H1 (cell line): ENCODE results near the gene RUBCN. TPM values are rescaled to one million over a fixed set of nuclear protein-coding genes. Genes with fewer than 3 reads are reported as not detected.
"Not testable (repeated sequence)": the region's sequence is repeated elsewhere in the genome, so short reads cannot be mapped to it uniquely, and the experiment has no call there.

Experiments
- CTCF ChIA-PET: fragments of 300-600 bp; sonication (Branson Sonifier 250); formaldehyde crosslinking; loops from one replicate; lab custom pipeline; 2021; ENCODE audit not compliant: partially characterized antibody; lab: Charles Lee
- POLR2A ChIA-PET: fragments of 300-600 bp; sonication (Branson Sonifier 250); formaldehyde crosslinking; loops from one replicate; lab custom pipeline; 2021; ENCODE audit warnings: inconsistent platforms; ENCODE audit not compliant: partially characterized antibody; lab: Charles Lee
- DNase-seq, 2 experiments: peaks; one replicate each; pipeline versions ENCODE4 v3.0.0 to v3.0.0-alpha.2; 2010 to 2022; ENCODE audit warnings: low spot score in 2 of 2, low read depth in 1 of 2, mixed read lengths in 1 of 2
- FAIRE-seq: peaks from 2 replicates; lab custom pipeline; 2011; peaks lifted over from hg19 to GRCh38; lab: Jason Lieb, UNC
- H2AFZ ChIP-seq: 2 replicates; pipeline ENCODE4 v1.8.1; 2012; ENCODE audit warnings: low read length, inconsistent platforms
- H2AK5ac ChIP-seq: 2 replicates; pipeline ENCODE4 v1.6.1; 2013; ENCODE audit warnings: low read depth, low read length
- H2BK120ac ChIP-seq: replicated peaks from 2 replicates; pipeline ENCODE3; 2013; ENCODE audit warnings: low read depth, low read length, inconsistent platforms
- H2BK12ac ChIP-seq: 2 replicates; pipeline ENCODE4 v1.6.1; 2013; ENCODE audit warnings: low read depth, low read length
- H2BK15ac ChIP-seq: 2 replicates; pipeline ENCODE4 v1.6.1; 2013; ENCODE audit warnings: low read length
- H2BK20ac ChIP-seq: 2 replicates; pipeline ENCODE4 v1.6.1; 2013; ENCODE audit warnings: low read length
- H2BK5ac ChIP-seq: 2 replicates; pipeline ENCODE4 v1.6.1; 2013; ENCODE audit warnings: low read depth, low read length
- H3K14ac ChIP-seq: 2 replicates; pipeline ENCODE4 v1.6.1; 2013; ENCODE audit warnings: inconsistent platforms; ENCODE audit not compliant: insufficient read length
- H3K18ac ChIP-seq: 2 replicates; pipeline ENCODE4 v1.6.1; 2013; ENCODE audit warnings: low read length; ENCODE audit errors: extremely low read depth
- H3K23ac ChIP-seq: 2 replicates; pipeline ENCODE4 v1.6.1; 2013; ENCODE audit warnings: inconsistent platforms; ENCODE audit not compliant: insufficient read length
- H3K23me2 ChIP-seq: 2 replicates; pipeline ENCODE4 v1.6.1; 2013; ENCODE audit warnings: low read depth, low read length
- H3K27ac ChIP-seq: 2 replicates; pipeline ENCODE4 v1.6.1; 2011; ENCODE audit warnings: low read depth, low read length, inconsistent platforms
- H3K27me3 ChIP-seq, 4 experiments: replicated peaks in 1 of 4; 1 replicate in 1 of 4; 2 replicates in 3 of 4; pipeline versions ENCODE4 v1.6.1 to v1.8.1; 2011 to 2013; ENCODE audit warnings: low read length in 3 of 4, mild to moderate bottlenecking in 3 of 4, inconsistent platforms in 2 of 4, mixed read lengths in 2 of 4, moderate library complexity in 1 of 4; ENCODE audit not compliant: control insufficient read depth in 3 of 4, insufficient read depth in 3 of 4; ENCODE audit errors: extremely low read depth in 1 of 4
- H3K36me3 ChIP-seq, 4 experiments: 2 replicates each; pipeline versions ENCODE4 v1.6.1 to v1.8.1; 2011 to 2013; ENCODE audit warnings: mild to moderate bottlenecking in 4 of 4, low read length in 3 of 4, moderate library complexity in 2 of 4, control low read depth in 1 of 4, inconsistent platforms in 1 of 4; ENCODE audit not compliant: insufficient read depth in 4 of 4, control insufficient read depth in 2 of 4
- H3K4ac ChIP-seq: replicated peaks from 2 replicates; pipeline ENCODE3; 2013; ENCODE audit warnings: low read length, low read depth, mixed read lengths, inconsistent platforms; ENCODE audit not compliant: insufficient read length
- H3K4me1 ChIP-seq, 4 experiments: replicated peaks in 1 of 4; 1 replicate in 1 of 4; 2 replicates in 3 of 4; pipeline versions ENCODE4 v1.6.1 to v1.8.1; 2011 to 2013; ENCODE audit warnings: low read length in 3 of 4, inconsistent platforms in 2 of 4, mixed read lengths in 1 of 4; ENCODE audit not compliant: insufficient read depth in 4 of 4, control insufficient read depth in 3 of 4
- H3K4me2 ChIP-seq, 2 experiments: 2 replicates each; pipeline versions ENCODE4 v1.6.1 to v1.8.1; 2011 to 2013; ENCODE audit warnings: low read depth in 2 of 2, low read length in 2 of 2, control low read depth in 1 of 2, inconsistent platforms in 1 of 2, mild to moderate bottlenecking in 1 of 2; ENCODE audit not compliant: insufficient read depth in 1 of 2
- H3K4me3 ChIP-seq, 4 experiments: fragments of 200-600, 300-600 bp in 1 of 4; sonication (generic), shearing (Covaris generic), sonication (Bioruptor Twin) in 1 of 4; 2 replicates each; pipeline versions ENCODE4 v1.5.1 to v1.8.1; 2011 to 2016; ENCODE audit warnings: low read length in 4 of 4, low read depth in 3 of 4, control low read depth in 2 of 4, inconsistent platforms in 2 of 4, mild to moderate bottlenecking in 2 of 4, mixed read lengths in 1 of 4, moderate library complexity in 1 of 4; ENCODE audit not compliant: insufficient read depth in 2 of 4; ENCODE audit errors: extremely low read depth in 1 of 4
- H3K56ac ChIP-seq: replicated peaks from 2 replicates; pipeline ENCODE3; 2013; ENCODE audit warnings: low read depth, mild to moderate bottlenecking, mixed read lengths, low read length, inconsistent platforms; ENCODE audit not compliant: insufficient read length
- H3K79me1 ChIP-seq: 2 replicates; pipeline ENCODE4 v1.6.1; 2013; ENCODE audit warnings: low read depth, low read length, control low read depth
- H3K79me2 ChIP-seq, 2 experiments: 2 replicates each; pipeline versions ENCODE4 v1.6.1 to v1.8.1; 2012 to 2013; ENCODE audit warnings: low read length in 2 of 2, mild to moderate bottlenecking in 2 of 2, inconsistent platforms in 1 of 2; ENCODE audit not compliant: insufficient read depth in 2 of 2, control insufficient read depth in 1 of 2
- H3K9ac ChIP-seq, 4 experiments: replicated peaks in 1 of 4; 1 replicate in 1 of 4; 2 replicates in 3 of 4; pipeline versions ENCODE4 v1.6.1 to v1.8.1; 2011 to 2013; ENCODE audit warnings: low read depth in 3 of 4, low read length in 3 of 4, control low read depth in 2 of 4, mild to moderate bottlenecking in 2 of 4, moderate library complexity in 2 of 4, inconsistent platforms in 1 of 4; ENCODE audit errors: extremely low read depth in 1 of 4
- H3K9me3 ChIP-seq, 2 experiments: 2 replicates each; pipeline versions ENCODE4 v1.6.1 to v1.8.1; 2012 to 2013; ENCODE audit warnings: mild to moderate bottlenecking in 2 of 2, moderate library complexity in 2 of 2, control low read depth in 1 of 2, inconsistent platforms in 1 of 2, low read depth in 1 of 2, low read length in 1 of 2, mixed read lengths in 1 of 2; ENCODE audit not compliant: insufficient read depth in 2 of 2
- H4K20me1 ChIP-seq, 2 experiments: replicated peaks in 1 of 2; 2 replicates each; pipeline versions ENCODE3 to v1.8.1; 2011 to 2013; ENCODE audit warnings: inconsistent platforms in 2 of 2, low read length in 2 of 2, mild to moderate bottlenecking in 1 of 2; ENCODE audit not compliant: insufficient read depth in 2 of 2, control insufficient read depth in 1 of 2
- H4K5ac ChIP-seq: 2 replicates; pipeline ENCODE4 v1.6.1; 2013; ENCODE audit warnings: low read length, low read depth, mixed read lengths, inconsistent platforms; ENCODE audit not compliant: insufficient read length
- H4K8ac ChIP-seq: 2 replicates; pipeline ENCODE4 v1.8.0; 2013; ENCODE audit warnings: mild to moderate bottlenecking, moderate library complexity, low read length, inconsistent platforms; ENCODE audit not compliant: insufficient read depth; ENCODE audit errors: extremely low read depth
- H4K91ac ChIP-seq: replicated peaks from 2 replicates; pipeline ENCODE3; 2013; ENCODE audit warnings: low read length, mixed read lengths, inconsistent platforms; ENCODE audit not compliant: insufficient read length
- WGBS, 2 experiments: shearing (Covaris generic) in 1 of 2; methylation state at CpG; one replicate each; pipeline versions ENCODE4 v1.1.6 to v1.1.7; 2013 to 2015; ENCODE audit warnings: low lambda C conversion rate in 2 of 2, mixed read lengths in 2 of 2, inconsistent platforms in 1 of 2, low coverage in 1 of 2, missing lambda C conversion rate in 1 of 2; ENCODE audit not compliant: insufficient replicate concordance in 2 of 2, insufficient coverage in 1 of 2, insufficient read length in 1 of 2; ENCODE audit errors: extremely low coverage in 1 of 2, missing lambda C conversion rate in 1 of 2; 5-methylcytosine and 5-hydroxymethylcytosine counted together
- polyA plus RNA-seq, 7 experiments: library from polyadenylated mRNA; depleted of rRNA in 3 of 7; stranded (reverse) in 5 of 7; unstranded in 2 of 7; fragments of >200 nt in 5 of 7; fragments of 200-250 nt in 2 of 7; gene quantifications; 1 replicate in 5 of 7; 2 replicates in 1 of 7; 4 replicates in 1 of 7; pipeline versions ENCODE4 v1.2.1 to v1.2.3, GENCODE V29; 2011 to 2013; ENCODE audit warnings: missing spikeins in 2 of 7, mixed read lengths in 2 of 7
- total RNA-seq: library from RNA; stranded (reverse); fragmentation: NEBNext Ultra II Directional; extraction: Animal tissue kit (Norgen Biotek cat#: 25700); gene quantifications from 2 replicates; pipeline ENCODE4 v1.2.1, GENCODE V29; 2021

The RUBCN gene
- total and polyA plus RNA-seq, 2 of the 8 experiments (the other 6 are each of a cell fraction or from before 2014, with no cell fraction given) = 9.3 to 21.9 TPM

- H3K4me1 ChIP-seq, CTCF ChIA-PET, H3K9me3 ChIP-seq, H3K14ac ChIP-seq, H2BK12ac ChIP-seq, POLR2A ChIA-PET, H3K79me2 ChIP-seq, H2AK5ac ChIP-seq, H2BK20ac ChIP-seq, H3K27me3 ChIP-seq, DNase-seq, H3K36me3 ChIP-seq, H2BK120ac ChIP-seq, H3K23ac ChIP-seq, FAIRE-seq, H3K4ac ChIP-seq, H2BK15ac ChIP-seq, H4K8ac ChIP-seq, H2AFZ ChIP-seq, H3K9ac ChIP-seq, H3K27ac ChIP-seq, H3K79me1 ChIP-seq, H3K18ac ChIP-seq, H3K23me2 ChIP-seq, H4K91ac ChIP-seq, H2BK5ac ChIP-seq, H4K5ac ChIP-seq, H4K20me1 ChIP-seq, H3K56ac ChIP-seq: not testable (repeated sequence)
- peak overlapping the region; percentile 39 to 49 for H3K4me2 ChIP-seq
- WGBS, 2 experiments = 41% methylated on average over 2 of the region's 18 CpGs; no CpG with 5 or more reads in 1 of the 2 experiments
- peak overlapping the region in 3 of 4 experiments; percentile 29 to 54 (median 40); a peak in 6 of 8 replicates for H3K4me3 ChIP-seq
Measured at GRCh38 chr3:197626404-197627157, 110.1 kb downstream of the RUBCN start.

- H4K20me1 ChIP-seq, H4K91ac ChIP-seq, H4K5ac ChIP-seq, H3K27ac ChIP-seq, H2BK5ac ChIP-seq, H3K79me1 ChIP-seq, H3K4me2 ChIP-seq, H3K79me2 ChIP-seq, H2AK5ac ChIP-seq, H3K56ac ChIP-seq, H3K4ac ChIP-seq, FAIRE-seq, H4K8ac ChIP-seq, H2BK15ac ChIP-seq, H2BK120ac ChIP-seq, H2AFZ ChIP-seq, H3K18ac ChIP-seq, H3K27me3 ChIP-seq, H3K4me3 ChIP-seq, POLR2A ChIA-PET, H3K23ac ChIP-seq, H3K9ac ChIP-seq, H3K23me2 ChIP-seq, H3K4me1 ChIP-seq, DNase-seq, CTCF ChIA-PET, H2BK20ac ChIP-seq, H2BK12ac ChIP-seq, H3K14ac ChIP-seq, H3K9me3 ChIP-seq: not testable (repeated sequence)
- WGBS, 2 experiments = 94% methylated on average over 13 of the region's 13 CpGs; no CpG with 5 or more reads in 1 of the 2 experiments
- peaks cover 5 to 29% (median 19%) of the 10 kb centered on the region in 4 experiments; a peak in 7 of 8 replicates for H3K36me3 ChIP-seq
Measured at GRCh38 chr3:197621478-197621877, 115.2 kb downstream of the RUBCN start.
